Putamen (tissue), 1 donor: ENCODE results near the gene HOXA6.

Experiments
- DNase-seq: peaks from one replicate; pipeline ENCODE4 v3.0.0-alpha.2; 2016; ENCODE audit warnings: low spot score

The HOXA6 gene

GRCh38 chr7:27149842-27150567, 2.4 kb upstream of the HOXA6 start:
- no peak for DNase-seq

- no peak for DNase-seq
Measured at GRCh38 chr7:27148756-27149641, 1.4 kb upstream of the HOXA6 start.

GRCh38 chr7:27148031-27148755, 619 bp upstream of the HOXA6 start:
- no peak for DNase-seq

- DNase-seq = no peak
Measured at GRCh38 chr7:27146491-27147198, 929 bp downstream of the HOXA6 start.

GRCh38 chr7:27145914-27146412, 1.6 kb downstream of the HOXA6 start:
- no peak for DNase-seq

GRCh38 chr7:27145165-27145913, 2.2 kb downstream of the HOXA6 start:
- DNase-seq = no peak

GRCh38 chr7:27144781-27145164, 2.8 kb downstream of the HOXA6 start:
- no peak for DNase-seq

GRCh38 chr7:27143950-27144780, 3.4 kb downstream of the HOXA6 start:
- no peak for DNase-seq

GRCh38 chr7:27143023-27143949, 4.3 kb downstream of the HOXA6 start, which contains the start of gene HOXA5:
TSS of gene HOXA5 (minus strand) at chr7:27143681. CDS start at chr7:27143607, 74 bp downstream.
- DNase-seq = no peak

- no peak for DNase-seq
Measured at GRCh38 chr7:27142580-27143022, 5.0 kb downstream of the HOXA6 start.

GRCh38 chr7:27141923-27142579, 5.5 kb downstream of the HOXA6 start:
- no peak for DNase-seq

GRCh38 chr7:27141137-27141922, 6.2 kb downstream of the HOXA6 start:
- no peak for DNase-seq

GRCh38 chr7:27140126-27140857, 7.3 kb downstream of the HOXA6 start:
- DNase-seq = no peak

- no peak for DNase-seq
Measured at GRCh38 chr7:27139334-27140125, 8.0 kb downstream of the HOXA6 start.

- DNase-seq = no peak
Measured at GRCh38 chr7:27138985-27139333, 8.6 kb downstream of the HOXA6 start.

GRCh38 chr7:27138472-27138871, 9.1 kb downstream of the HOXA6 start:
- no peak for DNase-seq
